ENCODE results near the gene ACTMAP. TPM values are rescaled to one million over a fixed set of nuclear protein-coding genes. Genes with fewer than 3 reads are reported as not detected.

ACTMAP gene
- total RNA-seq, 1 experiment from 2014 or later = 16.8 TPM

DNA sequence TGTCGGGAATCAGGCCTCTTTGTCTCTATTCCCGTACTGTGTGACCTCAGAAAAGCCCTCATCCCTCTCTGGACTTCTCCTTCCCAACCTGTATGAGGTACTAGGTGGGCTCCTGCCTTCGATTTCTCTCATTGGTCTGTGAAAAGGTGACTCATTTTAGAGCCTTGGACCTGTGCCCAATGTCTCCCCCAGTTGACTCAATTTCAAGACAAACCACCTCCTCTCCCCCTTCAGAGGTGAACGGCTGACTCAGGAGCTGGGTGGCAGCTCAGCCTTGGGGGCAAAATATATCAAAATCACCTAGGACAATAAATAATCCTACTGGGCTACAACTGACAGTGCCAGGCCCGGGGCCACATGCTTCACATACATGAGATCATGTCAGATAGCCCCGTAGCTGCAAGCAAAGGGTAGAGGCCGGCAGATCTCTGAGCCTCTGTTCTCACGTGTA is 34.2 kb downstream of the ACTMAP start:
- RAD21 ChIA-PET (ENCODE audit: low non-redundant PET in 1 of 2, low total read pairs in 2 of 2, uncharacterized antibody in 2 of 2, unreplicated experiment in 2 of 2) = no interaction called here
- Histone ChIP-seq H3K9me2 (ENCODE audit: insufficient read depth) (no peaks in the 10 kb centered on the region), H3K4me3 (replicated peaks in 1 of 2; ENCODE audit: low read depth in 1 of 2, low read length in 2 of 2) (peak overlapping the region; percentile 63 to 84), H3K4me2 (ENCODE audit: low read length) (peak overlapping the region; percentile 97), H4K20me1 (ENCODE audit: insufficient read depth) (no peaks in the 10 kb centered on the region), H2AFZ (ENCODE audit: low read depth, low read length, poor library complexity, severe bottlenecking) (no peak overlapping the region), H3K9me3 (ENCODE audit: control insufficient read depth in 1 of 2, insufficient read depth in 1 of 2, low read depth in 1 of 2, low read length in 2 of 2) (no peaks in the 10 kb centered on the region), H3K27ac (ENCODE audit: low read depth, low read length) (peak overlapping the region; percentile 92), H3K27me3 (ENCODE audit: insufficient read depth, low read length) (no peaks in the 10 kb centered on the region), H3K9ac (ENCODE audit: low read length) (peak overlapping the region; percentile 95), H3K36me3 (ENCODE audit: control insufficient read depth in 1 of 2, insufficient read depth in 2 of 2, low read length in 2 of 2) (peaks cover 0 to 3% of the 10 kb centered on the region in 2 experiments; a peak in 1 of 4 replicates), H3K79me2 (ENCODE audit: insufficient read depth, low read length) (peaks cover 43% of the 10 kb centered on the region), H3K4me1 (ENCODE audit: control insufficient read depth in 1 of 2, insufficient read depth in 2 of 2, low read length in 2 of 2) (peaks cover 13 to 59% of the 10 kb centered on the region in 2 experiments)
- ATAC-seq = peak; percentile 0; the same call in 1 of the 2 replicates
- TF ChIP-seq SIN3A (IDR thresholded peaks at IDR 0.05; ENCODE audit: low read depth) = 0 out of 2 replicates have a peak, but pooled peaks have one; percentile 10
- TF ChIP-seq POLR2AphosphoS5 (IDR thresholded peaks at IDR 0.05; ENCODE audit: low read depth, low read length) = no peak
- peak; percentile 23 for TF ChIP-seq FOSL1 (IDR thresholded peaks at IDR 0.05; ENCODE audit: low read depth)
- POLR2A ChIA-PET = interaction anchor here (0.8 to 1.9 kb wide), 7 partner anchors 9 to 83 kb away, joined by 4 to 11 read pairs (median 5); partner anchors contain the start of genes ACTMAP, EGLN2, NUMBL and RAB4B
- intact Hi-C loops (cut with micrococcal nuclease) = loop anchor here (2.0 to 5.0 kb wide), 3 partner anchors 35 to 81 kb away; partner anchors contain the start of genes ACTMAP, EGLN2 and SNRPA
- CTCF ChIA-PET = interaction anchor here (1.0 to 1.2 kb wide), 2 partner anchors 12 to 53 kb away, joined by 3 read pairs; no protein-coding TSS in a partner anchor
- no TSS peak for BruUV-seq (replicated peaks)
- DNase-seq (ENCODE audit: low read depth, low spot score) = peak; percentile 72

DNA sequence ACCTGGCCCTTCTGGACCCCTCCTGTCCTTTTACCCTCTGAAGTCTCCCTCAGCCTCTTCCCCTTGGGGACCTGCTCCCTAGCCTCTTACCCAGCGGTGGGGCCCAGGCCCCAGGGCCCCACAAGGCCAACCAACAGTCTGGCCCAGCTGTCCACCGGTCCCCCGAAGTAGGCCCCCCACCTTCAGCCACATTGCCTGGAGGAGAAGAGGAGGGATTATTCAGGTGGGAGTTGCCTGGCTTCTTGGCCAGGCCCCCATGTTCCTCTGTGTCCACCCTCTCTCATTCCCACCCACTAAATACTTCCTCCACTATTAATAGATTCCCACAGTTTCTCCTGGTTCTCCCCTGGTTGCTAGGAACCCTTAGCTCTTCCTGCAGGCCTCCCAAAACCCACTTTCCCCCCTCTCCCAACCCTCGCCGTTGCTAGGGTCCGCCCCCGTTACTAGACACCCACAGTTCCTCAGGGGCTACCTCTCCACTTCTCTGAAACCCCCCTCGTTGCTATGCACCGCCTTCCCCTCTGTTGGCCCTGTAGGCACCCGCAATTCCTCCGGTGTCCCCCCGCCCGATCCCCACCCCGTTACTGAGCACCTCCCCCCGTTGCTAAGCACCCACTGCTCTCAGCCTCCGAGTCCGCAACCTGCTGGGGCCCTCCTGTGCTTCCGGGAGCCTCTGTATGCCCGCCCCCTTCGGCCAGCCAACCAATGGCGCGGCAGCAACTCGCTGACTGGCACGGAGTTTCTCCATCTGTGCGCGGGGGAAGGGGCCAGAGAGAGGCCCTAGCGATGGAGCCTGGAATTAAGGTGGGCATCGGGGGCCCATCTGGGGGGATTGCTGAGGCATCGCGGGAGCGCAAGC is 35.6 kb downstream of the ACTMAP start:
- POLR2A ChIA-PET = no interaction called here

More for the DNA sequence above, 35.6 kb downstream of the ACTMAP start:
- no peaks in the 10 kb centered on the region for H3K27me3 ChIP-seq (ENCODE audit: insufficient read depth, low read length)
- intact Hi-C loops (cut with micrococcal nuclease) = loop anchor here (1.0 to 5.0 kb wide), 2 partner anchors 48 to 83 kb away; partner anchors contain the start of gene EGLN2
- TF ChIP-seq ZNF274 (IDR thresholded peaks at IDR 0.05; ENCODE audit: low read depth, low read length) (no peak), POLR2AphosphoS5 (IDR thresholded peaks at IDR 0.05; ENCODE audit: low read depth, low read length) (peak; percentile 36; the same call in 1 of the 2 replicates), CEBPB (IDR thresholded peaks at IDR 0.05; ENCODE audit: low read depth) (no peak), POLR2A (IDR thresholded peaks at IDR 0.05; ENCODE audit: borderline replicate concordance, extremely low read depth, insufficient read depth, insufficient read length) (no peak), EGR1 (IDR thresholded peaks at IDR 0.05; ENCODE audit: low read depth) (0 out of 2 replicates have a peak, but pooled peaks have one; percentile 14), ATF3 (IDR thresholded peaks at IDR 0.05) (no peak), ELF1 (IDR thresholded peaks at IDR 0.05; ENCODE audit: borderline replicate concordance, low read depth) (no peak; the same call in 1 of the 2 replicates), SP1 (IDR thresholded peaks at IDR 0.05; ENCODE audit: low read depth) (peak; percentile 83), JUND (IDR thresholded peaks at IDR 0.05) (no peak)
- H3K9me2 ChIP-seq (ENCODE audit: insufficient read depth) = no peaks in the 10 kb centered on the region
- no peaks in the 10 kb centered on the region for H3K9me3 ChIP-seq (ENCODE audit: control insufficient read depth in 1 of 2, insufficient read depth in 1 of 2, low read depth in 1 of 2, low read length in 2 of 2)
- H3K36me3 ChIP-seq (ENCODE audit: control insufficient read depth in 1 of 2, insufficient read depth in 2 of 2, low read length in 2 of 2) = peaks cover 0 to 3% of the 10 kb centered on the region in 2 experiments; a peak in 2 of 4 replicates
- RAD21 ChIA-PET (ENCODE audit: low non-redundant PET in 1 of 2, low total read pairs in 2 of 2, uncharacterized antibody in 2 of 2, unreplicated experiment in 2 of 2) = no interaction called here
- BruUV-seq (replicated peaks) = no TSS peak
- H3K4me2 ChIP-seq (ENCODE audit: low read length) = peak overlapping the region; percentile 97
- H3K79me2 ChIP-seq (ENCODE audit: insufficient read depth, low read length) = peaks cover 29% of the 10 kb centered on the region
- H2AFZ ChIP-seq (ENCODE audit: low read depth, low read length, poor library complexity, severe bottlenecking) = no peak overlapping the region
- H3K27ac ChIP-seq (ENCODE audit: low read depth, low read length) = peak overlapping the region; percentile 92
- H3K4me1 ChIP-seq (ENCODE audit: control insufficient read depth in 1 of 2, insufficient read depth in 2 of 2, low read length in 2 of 2) = peaks cover 10 to 50% of the 10 kb centered on the region in 2 experiments
- CTCF ChIA-PET = no interaction called here
- peak overlapping the region; percentile 95 for H3K9ac ChIP-seq (ENCODE audit: low read length)
- no peak for DNase-seq (ENCODE audit: low read depth, low spot score)
- peak overlapping the region; percentile 63 to 84 for H3K4me3 ChIP-seq (replicated peaks in 1 of 2; ENCODE audit: low read depth in 1 of 2, low read length in 2 of 2)
- peak; percentile 71 for ATAC-seq
- H4K20me1 ChIP-seq (ENCODE audit: insufficient read depth) = no peaks in the 10 kb centered on the region
